Measurements from ENCODE around the gene DPH2. TPM values are rescaled to one million over a fixed set of nuclear protein-coding genes. Genes with fewer than 3 reads are reported as not detected.

Gene DPH2
- polyA plus RNA-seq, 6 donors from 2014 or later = 23.4 to 58.5 (median 30.9) TPM

DNA sequence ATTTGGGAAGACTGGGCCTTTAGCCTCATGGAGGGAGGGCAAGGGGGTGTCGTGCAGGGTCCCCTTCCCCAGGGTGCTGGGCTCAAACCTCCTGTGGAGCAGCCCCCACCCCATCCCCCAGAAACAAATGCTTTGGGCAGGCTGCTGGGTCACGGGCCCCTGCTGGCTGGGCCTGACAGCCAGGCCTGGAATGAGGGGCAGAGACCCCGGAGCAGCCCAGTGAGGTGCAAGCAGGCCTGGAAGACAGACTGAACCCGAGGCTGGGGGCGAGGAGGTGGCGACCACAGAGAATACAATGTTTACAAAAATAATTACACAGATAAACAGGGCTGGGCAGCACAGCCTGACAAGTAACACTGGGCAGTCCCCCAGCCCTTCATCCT lies 26.9 kb downstream of the DPH2 start:
- Mint-ChIP-seq H3K36me3 (no peaks in the 10 kb centered on the region), H3K27ac (peak overlapping the region in 1 of 6 donors; percentile 8), H3K4me3 (no peak overlapping the region), H3K4me1 (peaks cover 27 to 28% (median 28%) of the 10 kb centered on the region in 3 donors), H3K27me3 (peaks cover 0 to 6% (median 0%) of the 10 kb centered on the region in 3 donors), H3K9me3 (no peaks in the 10 kb centered on the region)
- DNase-seq = no peak
- ATAC-seq (ENCODE audit: low read depth in 2 of 2) = no peak

DNA sequence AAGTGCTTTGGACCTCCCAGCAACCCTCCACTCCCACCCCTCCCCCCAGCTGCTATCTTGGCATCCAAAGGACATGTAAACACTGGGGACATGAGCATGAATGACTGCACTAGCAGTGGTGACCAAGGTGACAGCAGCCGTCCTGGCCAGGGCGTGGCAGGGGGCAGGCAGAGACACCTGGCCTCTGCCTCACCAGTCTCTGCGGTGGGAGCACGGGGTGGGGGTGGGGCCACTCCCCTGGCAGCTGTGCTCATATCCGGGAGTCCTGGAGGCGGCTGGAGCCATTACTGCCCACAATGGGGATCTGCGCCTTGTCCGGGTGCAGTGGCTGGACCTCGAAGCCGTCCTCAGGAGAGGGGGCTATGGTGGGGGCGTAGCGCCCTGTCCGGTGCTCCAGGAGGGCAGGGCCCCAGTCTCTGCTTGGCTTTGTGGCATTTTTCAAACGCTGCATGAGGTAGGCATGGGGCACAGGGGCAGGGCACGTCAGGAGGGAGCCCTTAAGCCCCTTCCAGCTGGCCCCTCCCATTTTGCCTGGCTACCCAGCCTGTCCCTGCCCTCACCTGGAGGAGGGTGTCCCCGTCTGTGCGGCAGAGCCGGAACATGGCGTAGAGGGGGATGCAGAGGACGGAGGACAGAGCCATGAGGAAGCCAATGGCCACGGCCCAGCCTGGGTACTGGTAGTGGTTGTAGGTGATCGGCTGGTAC lies 27.6 kb downstream of the DPH2 start:
- Mint-ChIP-seq H3K27ac (no peak overlapping the region), H3K27me3 (peaks cover 0 to 13% (median 0%) of the 10 kb centered on the region in 3 donors), H3K4me1 (peaks cover 20 to 23% (median 23%) of the 10 kb centered on the region in 3 donors), H3K9me3 (no peaks in the 10 kb centered on the region), H3K4me3 (peak overlapping the region in 1 of 8 donors; percentile 9), H3K36me3 (no peaks in the 10 kb centered on the region)
- ATAC-seq (ENCODE audit: low read depth in 2 of 2) (no peak), DNase-seq (no peak)

- Mint-ChIP-seq H3K27me3 (peaks cover 0 to 14% (median 0%) of the 10 kb centered on the region in 3 donors), H3K4me3 (no peak overlapping the region), H3K27ac (no peak overlapping the region), H3K4me1 (peaks cover 14 to 18% (median 18%) of the 10 kb centered on the region in 3 donors), H3K9me3 (no peaks in the 10 kb centered on the region), H3K36me3 (no peaks in the 10 kb centered on the region)
- no peak for DNase-seq
- no peak for ATAC-seq (ENCODE audit: low read depth in 2 of 2)
Measured at GRCh38 chr1:43998000-43998378, 28.2 kb downstream of the DPH2 start.

DNA sequence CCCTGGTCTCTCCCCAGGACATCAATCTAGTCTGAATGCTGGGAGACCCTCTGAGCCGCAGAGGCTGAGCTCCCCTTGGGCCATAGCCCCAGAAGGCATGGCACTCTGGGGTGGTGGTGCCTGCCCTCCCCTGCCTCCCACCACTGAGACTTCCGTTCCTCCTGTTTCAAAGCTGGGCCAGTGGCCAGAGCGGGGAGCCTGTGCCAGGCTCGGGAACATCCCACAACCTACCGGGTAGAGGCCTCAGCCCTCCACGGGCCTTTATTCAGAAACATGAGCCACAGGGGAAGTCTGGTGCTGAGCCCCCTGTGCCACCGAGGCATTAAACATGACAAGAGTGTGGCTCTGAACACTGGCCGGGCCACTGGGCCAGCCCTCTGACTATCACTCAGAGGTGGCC lies 29.6 kb downstream of the DPH2 start:
- Mint-ChIP-seq H3K27me3 (peaks cover 0 to 14% (median 0%) of the 10 kb centered on the region in 3 donors), H3K4me1 (peaks cover 0 to 10% (median 4%) of the 10 kb centered on the region in 3 donors), H3K9me3 (no peaks in the 10 kb centered on the region), H3K36me3 (no peaks in the 10 kb centered on the region), H3K4me3 (no peak overlapping the region), H3K27ac (no peak overlapping the region)
- DNase-seq (no peak), ATAC-seq (ENCODE audit: low read depth in 2 of 2) (no peak)

DNA sequence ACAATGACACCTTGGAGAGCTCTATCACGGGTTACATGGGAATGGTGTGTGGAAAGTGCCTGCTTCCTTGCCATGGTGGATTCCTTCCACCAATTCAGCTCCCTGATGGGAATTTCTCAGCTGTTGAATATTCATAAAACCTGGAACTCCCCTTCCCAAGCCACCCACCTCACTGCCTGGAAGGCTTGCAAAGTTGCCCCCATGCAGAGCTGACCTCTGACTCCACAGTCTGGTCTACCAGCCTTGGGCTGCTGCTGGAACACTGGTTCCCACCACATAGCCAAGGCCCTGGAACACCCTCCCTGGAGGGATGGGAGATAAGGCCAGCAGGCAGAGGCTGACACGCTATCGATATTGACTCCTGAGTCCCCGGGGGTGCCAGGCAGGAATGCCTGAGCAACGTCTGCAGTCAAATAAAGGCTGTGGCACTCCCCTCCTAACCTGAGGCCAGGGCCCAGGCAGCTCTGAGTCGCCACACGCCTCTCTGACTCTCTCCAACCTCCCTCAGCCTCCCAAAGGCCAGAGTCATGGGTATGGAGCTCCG lies 30.4 kb downstream of the DPH2 start:
- Mint-ChIP-seq H3K27ac (no peak overlapping the region), H3K4me1 (peaks cover 0 to 5% (median 0%) of the 10 kb centered on the region in 3 donors)

DNA sequence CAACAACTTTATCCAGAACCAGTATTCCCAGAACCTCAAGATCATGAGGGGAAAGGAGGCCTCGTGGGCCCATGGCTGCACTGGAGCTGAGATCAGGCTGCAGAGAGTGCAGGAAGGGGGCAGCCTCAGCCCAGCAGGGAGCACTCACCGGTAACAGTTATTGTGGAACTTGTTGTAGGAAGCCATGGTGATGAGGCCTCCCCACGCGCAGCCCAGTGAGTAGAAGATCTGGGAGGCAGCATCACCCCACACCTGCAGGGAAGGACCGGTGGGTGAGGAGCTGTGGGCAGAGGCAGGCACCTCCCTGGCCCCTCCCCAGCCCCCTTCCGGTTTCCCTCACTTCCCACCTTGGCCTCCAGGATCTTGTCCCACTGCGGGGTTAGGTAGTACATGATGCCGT lies 32.4 kb downstream of the DPH2 start:
- ATAC-seq (ENCODE audit: low read depth in 2 of 2) = no peak
- H3K9me3 Mint-ChIP-seq = no peaks in the 10 kb centered on the region

More for the DNA sequence above, 30.4 kb downstream of the DPH2 start:
- Mint-ChIP-seq H3K27me3 (peaks cover 0 to 14% (median 0%) of the 10 kb centered on the region in 3 donors), H3K9me3 (no peaks in the 10 kb centered on the region), H3K4me3 (peak overlapping the region in 1 of 8 donors; percentile 42), H3K36me3 (no peaks in the 10 kb centered on the region)
- ATAC-seq (ENCODE audit: low read depth in 2 of 2) (no peak), DNase-seq (no peak)

GRCh38 chr1:44002606-44003157 lies 32.9 kb downstream of the DPH2 start:
- ATAC-seq (ENCODE audit: low read depth in 2 of 2) = no peak
- Mint-ChIP-seq H3K27ac (no peak overlapping the region), H3K4me1 (peaks cover 0 to 5% (median 0%) of the 10 kb centered on the region in 3 donors), H3K4me3 (no peak overlapping the region), H3K9me3 (no peaks in the 10 kb centered on the region), H3K36me3 (no peaks in the 10 kb centered on the region), H3K27me3 (peaks cover 0 to 14% (median 0%) of the 10 kb centered on the region in 3 donors)
- DNase-seq = no peak

More for the DNA sequence above, 32.4 kb downstream of the DPH2 start:
- Mint-ChIP-seq H3K27ac (no peak overlapping the region), H3K36me3 (no peaks in the 10 kb centered on the region), H3K4me3 (no peak overlapping the region), H3K27me3 (peaks cover 0 to 14% (median 0%) of the 10 kb centered on the region in 3 donors), H3K4me1 (peaks cover 0 to 5% (median 0%) of the 10 kb centered on the region in 3 donors)
- DNase-seq = no peak

- ATAC-seq (ENCODE audit: low read depth in 2 of 2) (no peak), DNase-seq (no peak)
- peak overlapping the region in 1 of 8 donors; percentile 64 for H3K4me3 Mint-ChIP-seq
- no peaks in the 10 kb centered on the region for H3K4me1 Mint-ChIP-seq
- no peak overlapping the region for H3K27ac Mint-ChIP-seq
- no peaks in the 10 kb centered on the region for H3K27me3 Mint-ChIP-seq
- H3K9me3 Mint-ChIP-seq = no peaks in the 10 kb centered on the region
- H3K36me3 Mint-ChIP-seq = no peaks in the 10 kb centered on the region
Measured at GRCh38 chr1:44008259-44008658, 38.4 kb downstream of the DPH2 start.

GRCh38 chr1:44010935-44011471 lies 41.2 kb downstream of the DPH2 start:
- DNase-seq (no peak), ATAC-seq (ENCODE audit: low read depth in 2 of 2) (no peak)
- no peaks in the 10 kb centered on the region for H3K9me3 Mint-ChIP-seq
- no peaks in the 10 kb centered on the region for H3K4me1 Mint-ChIP-seq
- H3K4me3 Mint-ChIP-seq = no peak overlapping the region
- peaks cover 0 to 13% (median 11%) of the 10 kb centered on the region in 3 donors for H3K27me3 Mint-ChIP-seq
- no peaks in the 10 kb centered on the region for H3K36me3 Mint-ChIP-seq
- no peak overlapping the region for H3K27ac Mint-ChIP-seq

- Mint-ChIP-seq H3K4me1 (no peaks in the 10 kb centered on the region), H3K4me3 (peak overlapping the region in 1 of 8 donors; percentile 13), H3K27ac (peak overlapping the region in 1 of 6 donors; percentile 89), H3K9me3 (no peaks in the 10 kb centered on the region), H3K27me3 (peaks cover 0 to 13% (median 11%) of the 10 kb centered on the region in 3 donors), H3K36me3 (no peaks in the 10 kb centered on the region)
- DNase-seq = no peak
- no peak for ATAC-seq (ENCODE audit: low read depth in 2 of 2)
Measured at GRCh38 chr1:44012404-44012803, 42.6 kb downstream of the DPH2 start.

DNA sequence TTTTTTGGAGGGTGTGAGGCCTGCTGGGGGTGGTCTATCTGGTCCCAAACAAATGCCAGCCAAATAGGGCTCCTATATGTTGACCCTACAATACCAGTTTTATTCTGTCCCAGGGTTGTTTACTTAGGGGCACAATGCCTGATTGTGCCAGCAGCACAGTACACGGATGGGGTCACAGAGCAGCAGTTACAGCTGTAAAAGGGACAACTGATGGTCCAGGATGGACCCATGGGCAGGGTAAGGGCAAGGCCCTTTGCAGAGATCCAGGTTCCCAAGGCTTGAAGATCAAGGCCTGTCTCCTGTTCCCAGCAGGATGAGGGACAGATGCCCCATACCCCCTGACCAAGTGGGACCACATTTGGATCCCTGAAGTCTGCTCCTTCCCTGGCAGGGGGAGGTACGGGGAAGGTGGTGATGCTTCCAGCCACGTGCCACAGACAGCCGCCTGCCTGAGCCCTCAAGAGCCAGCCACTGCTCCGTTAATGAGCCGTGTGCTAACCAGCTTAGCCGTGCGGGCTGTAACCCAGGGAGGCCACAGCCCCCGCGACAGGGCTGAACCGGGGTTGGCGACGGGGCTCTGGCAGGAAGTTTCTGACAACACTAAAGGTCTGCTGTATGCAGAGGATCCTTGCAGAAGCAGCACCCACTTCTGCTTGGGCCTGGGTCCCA lies 43.3 kb downstream of the DPH2 start:
- DNase-seq (no peak), ATAC-seq (ENCODE audit: low read depth in 2 of 2) (no peak)
- Mint-ChIP-seq H3K4me3 (no peak overlapping the region), H3K27me3 (peaks cover 0 to 13% (median 11%) of the 10 kb centered on the region in 3 donors), H3K36me3 (no peaks in the 10 kb centered on the region), H3K27ac (no peak overlapping the region), H3K4me1 (no peaks in the 10 kb centered on the region), H3K9me3 (no peaks in the 10 kb centered on the region)

- Mint-ChIP-seq H3K27me3 (peaks cover 0 to 13% (median 11%) of the 10 kb centered on the region in 3 donors), H3K4me1 (no peaks in the 10 kb centered on the region), H3K9me3 (no peaks in the 10 kb centered on the region), H3K36me3 (no peaks in the 10 kb centered on the region), H3K27ac (peak overlapping the region in 2 of 6 donors; percentile 3 to 13), H3K4me3 (no peak overlapping the region)
- no peak for ATAC-seq (ENCODE audit: low read depth in 2 of 2)
- DNase-seq = no peak
Measured at GRCh38 chr1:44013949-44014348, 44.1 kb downstream of the DPH2 start.

GRCh38 chr1:44014365-44015104 lies 44.7 kb downstream of the DPH2 start:
- peaks cover 0 to 13% (median 11%) of the 10 kb centered on the region in 3 donors for H3K27me3 Mint-ChIP-seq
- no peaks in the 10 kb centered on the region for H3K4me1 Mint-ChIP-seq
- no peaks in the 10 kb centered on the region for H3K36me3 Mint-ChIP-seq
- no peaks in the 10 kb centered on the region for H3K9me3 Mint-ChIP-seq
- DNase-seq = no peak
- peak overlapping the region in 2 of 6 donors; percentile 3 to 13 for H3K27ac Mint-ChIP-seq
- no peak overlapping the region for H3K4me3 Mint-ChIP-seq
- ATAC-seq (ENCODE audit: low read depth in 2 of 2) = no peak
